ENCODE data around the gene HRH3. TPM values are rescaled to one million over a fixed set of nuclear protein-coding genes. Genes with fewer than 3 reads are reported as not detected.
A peak's percentile ranks its signal among the peaks of the same experiment; 100 is the strongest.

HRH3 gene
- total RNA-seq, 4 donors from 2014 or later, result not detected

DNA sequence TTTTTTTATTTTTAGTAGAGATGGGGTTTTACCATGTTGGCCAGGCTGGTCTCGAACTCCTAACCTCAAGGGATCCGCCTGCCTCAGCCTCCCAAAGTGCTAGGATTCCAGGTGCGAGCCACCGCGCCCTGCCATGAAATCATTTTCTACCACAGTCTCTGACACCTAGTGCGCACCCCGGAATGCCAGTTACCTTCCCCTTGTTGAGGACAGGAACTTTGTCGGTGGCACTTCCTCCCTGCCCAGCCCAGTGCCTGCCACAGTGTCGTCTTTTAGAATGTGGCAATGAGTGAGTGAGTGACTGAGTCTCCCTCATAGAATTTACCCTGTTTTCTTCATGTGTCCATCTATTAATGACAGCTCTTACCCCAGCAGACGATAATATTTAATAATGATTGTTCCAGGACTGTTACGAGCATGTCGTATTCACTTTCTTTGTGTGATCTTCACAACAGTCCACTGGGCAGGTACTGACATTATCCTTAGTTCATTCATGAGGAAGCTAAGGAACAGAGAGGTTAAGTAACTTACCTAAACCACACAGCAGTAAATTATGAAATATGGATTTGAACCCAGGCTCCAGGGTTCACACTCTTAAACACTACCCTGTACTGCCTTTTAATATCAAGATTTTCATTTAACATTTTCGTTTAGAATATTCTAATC lies 20.1 kb upstream of the HRH3 start:
- Histone ChIP-seq H3K27ac (peak overlapping the region; percentile 87 to 96 (median 92)), H3K4me3 (peak overlapping the region in 1 of 4 donors; percentile 86), H3K9me3 (no peaks in the 10 kb centered on the region), H3K27me3 (no peaks in the 10 kb centered on the region), H3K4me1 (peaks cover 48 to 56% of the 10 kb centered on the region in 2 donors), H3K36me3 (no peaks in the 10 kb centered on the region)
- no peak for ATAC-seq
- intact Hi-C loops (cut with DNase I; ENCODE audit: low total_unique reads) (no loop called here), in situ Hi-C loops (cut with MboI; ENCODE audit: low sequenced_read_pairs in 4 of 4) (no loop called here)
- DNase-seq, result no peak
- TF ChIP-seq POLR2A (IDR thresholded peaks at IDR 0.05) (no peak), CTCF (IDR thresholded peaks at IDR 0.05 in 4 of 5, conservative IDR thresholded peaks at IDR 0.05 in 1 of 5) (no peak)

GRCh38 chr20:62239278-62239879 lies 19.3 kb upstream of the HRH3 start:
- peak overlapping the region; percentile 87 to 96 (median 92) for H3K27ac ChIP-seq
- H3K4me1 ChIP-seq, result peaks cover 47 to 56% of the 10 kb centered on the region in 2 donors
- no peak for DNase-seq
- in situ Hi-C loops (cut with MboI; ENCODE audit: low sequenced_read_pairs in 4 of 4) (no loop called here), intact Hi-C loops (cut with DNase I; ENCODE audit: low total_unique reads) (loop anchor here (5.0 kb wide), 1 partner anchor 97 kb away; the partner anchor contains the start of genes PSMA7 and SS18L1)
- H3K9me3 ChIP-seq, result no peaks in the 10 kb centered on the region
- no peaks in the 10 kb centered on the region for H3K27me3 ChIP-seq
- H3K36me3 ChIP-seq, result no peaks in the 10 kb centered on the region
- H3K4me3 ChIP-seq, result peak overlapping the region; percentile 63 to 86 (median 74)
- no peak for TF ChIP-seq POLR2A (IDR thresholded peaks at IDR 0.05)
- no peak for TF ChIP-seq CTCF (IDR thresholded peaks at IDR 0.05 in 4 of 5, conservative IDR thresholded peaks at IDR 0.05 in 1 of 5)
- no peak for ATAC-seq

DNA sequence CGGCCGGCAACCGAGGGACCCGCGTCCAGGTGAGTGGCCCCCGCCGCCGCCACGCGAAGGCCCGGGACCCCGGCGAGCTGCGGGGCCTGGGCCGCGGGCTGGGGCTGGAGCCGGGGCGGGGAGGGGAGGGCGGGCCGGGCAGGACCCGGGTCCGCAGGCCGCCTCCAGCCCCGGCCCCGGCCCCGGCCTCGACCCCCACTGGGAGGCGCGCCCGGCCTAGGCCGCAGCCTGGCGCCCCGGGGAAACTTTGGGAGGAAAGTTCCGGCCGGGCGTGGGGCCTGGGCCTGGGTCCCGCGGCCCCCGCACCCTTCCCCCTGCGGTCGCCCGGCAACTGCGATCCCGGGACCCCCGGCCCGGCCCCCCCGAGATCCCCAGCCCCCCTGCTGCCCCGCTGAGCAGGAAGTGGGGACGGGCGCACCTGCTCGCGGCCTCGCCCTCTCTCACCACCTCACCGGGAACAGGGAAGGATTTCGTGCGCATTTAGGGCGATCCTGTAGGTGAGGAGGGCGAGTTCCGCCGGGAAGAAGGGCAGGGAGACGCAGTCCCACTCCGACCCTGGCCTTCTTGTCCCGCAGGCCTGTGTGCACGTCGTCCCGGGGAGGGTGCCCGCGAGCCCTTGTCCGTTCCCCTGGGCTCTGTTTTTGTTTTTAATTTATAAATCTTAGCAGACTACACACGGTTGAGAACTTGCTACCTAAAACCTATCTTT lies 18.6 kb upstream of the HRH3 start:
- peak overlapping the region; percentile 87 to 96 (median 92) for H3K27ac ChIP-seq
- no peak for DNase-seq
- TF ChIP-seq POLR2A (IDR thresholded peaks at IDR 0.05) (no peak), CTCF (IDR thresholded peaks at IDR 0.05 in 4 of 5, conservative IDR thresholded peaks at IDR 0.05 in 1 of 5) (peak in 1 of 5 experiments; percentile 10)
- intact Hi-C loops (cut with DNase I; ENCODE audit: low total_unique reads), result loop anchor here (1.0 to 5.0 kb wide), 3 partner anchors 56 to 116 kb away; partner anchors contain the start of genes LSM14B, PSMA7 and SS18L1
- ATAC-seq, result peak; percentile 11 to 15
- H3K36me3 ChIP-seq, result no peaks in the 10 kb centered on the region
- no peaks in the 10 kb centered on the region for H3K27me3 ChIP-seq
- H3K4me3 ChIP-seq, result peak overlapping the region; percentile 63 to 86 (median 74)
- in situ Hi-C loops (cut with MboI; ENCODE audit: low sequenced_read_pairs in 4 of 4), result no loop called here
- peaks cover 43 to 52% of the 10 kb centered on the region in 2 donors for H3K4me1 ChIP-seq
- H3K9me3 ChIP-seq, result no peaks in the 10 kb centered on the region

DNA sequence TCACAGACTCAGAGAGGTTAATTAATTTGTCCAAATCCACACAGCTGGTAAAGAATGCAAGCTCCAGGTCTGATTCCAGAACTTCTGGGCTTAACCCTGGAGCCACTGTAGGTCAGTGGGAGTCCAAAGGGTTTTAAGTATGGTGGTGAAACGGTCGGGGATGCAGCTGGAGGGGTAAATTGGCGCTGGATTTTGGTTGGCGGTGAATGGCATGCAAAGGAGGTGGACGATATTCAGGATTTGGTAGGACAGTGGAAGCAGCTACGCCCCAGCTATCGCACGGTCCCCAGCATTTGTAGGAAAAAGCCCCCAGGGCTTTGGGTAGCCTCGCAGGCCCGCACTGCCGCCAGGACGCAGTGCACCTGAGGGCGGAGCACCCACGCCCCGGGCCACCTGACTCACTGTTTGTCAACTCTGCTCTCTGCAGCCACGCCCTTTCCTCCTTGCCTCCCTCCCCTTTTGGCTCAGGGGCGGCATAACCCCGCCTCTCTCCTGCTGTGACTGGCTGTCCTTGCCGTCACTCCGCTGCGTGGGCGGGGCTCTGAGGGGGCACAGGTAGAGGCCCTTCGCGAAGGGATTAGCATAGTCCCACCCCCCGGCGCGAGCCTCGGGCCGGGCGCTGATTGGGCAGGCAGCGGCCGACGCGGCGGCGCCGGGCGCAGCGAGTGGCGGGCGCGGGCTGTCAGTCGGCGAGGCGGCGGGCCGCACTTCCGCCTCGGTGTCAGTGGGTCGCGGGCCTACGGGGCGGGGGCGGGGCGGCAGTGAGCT lies 17.9 kb upstream of the HRH3 start, which contains the start of gene OSBPL2:
TSS of gene OSBPL2 (plus strand) at position 721 of the 768 bp plus-strand sequence. CDS start 17,664 bp downstream, outside the sequence.
- intact Hi-C loops (cut with DNase I; ENCODE audit: low total_unique reads) (loop anchor here (1.0 to 5.0 kb wide), 3 partner anchors 56 to 116 kb away; partner anchors contain the start of genes LSM14B, PSMA7 and SS18L1), in situ Hi-C loops (cut with MboI; ENCODE audit: low sequenced_read_pairs in 4 of 4) (no loop called here)
- peak; percentile 99 for DNase-seq

More for the DNA sequence above, 17.9 kb upstream of the HRH3 start, which contains the start of gene OSBPL2:
- peak within 1 kb of the TSS; percentile 63 to 86 (median 74) for H3K4me3 ChIP-seq
- peak; percentile 90 for ATAC-seq
- H3K9me3 ChIP-seq, result no peaks in the 10 kb centered on the region
- no peaks in the 10 kb centered on the region for H3K27me3 ChIP-seq
- H3K4me1 ChIP-seq, result peaks cover 42 to 57% of the 10 kb centered on the region in 2 donors
- H3K36me3 ChIP-seq, result no peaks in the 10 kb centered on the region
- peak within 1 kb of the TSS; percentile 87 to 96 (median 92) for H3K27ac ChIP-seq
- TF ChIP-seq CTCF (IDR thresholded peaks at IDR 0.05 in 4 of 5, conservative IDR thresholded peaks at IDR 0.05 in 1 of 5), result no peak
- peak; percentile 80 to 84 for TF ChIP-seq POLR2A (IDR thresholded peaks at IDR 0.05)

Data from gastrocnemius medialis (tissue), 4 donors.